Measurements from ENCODE around the gene GREB1.

The GREB1 gene

DNA sequence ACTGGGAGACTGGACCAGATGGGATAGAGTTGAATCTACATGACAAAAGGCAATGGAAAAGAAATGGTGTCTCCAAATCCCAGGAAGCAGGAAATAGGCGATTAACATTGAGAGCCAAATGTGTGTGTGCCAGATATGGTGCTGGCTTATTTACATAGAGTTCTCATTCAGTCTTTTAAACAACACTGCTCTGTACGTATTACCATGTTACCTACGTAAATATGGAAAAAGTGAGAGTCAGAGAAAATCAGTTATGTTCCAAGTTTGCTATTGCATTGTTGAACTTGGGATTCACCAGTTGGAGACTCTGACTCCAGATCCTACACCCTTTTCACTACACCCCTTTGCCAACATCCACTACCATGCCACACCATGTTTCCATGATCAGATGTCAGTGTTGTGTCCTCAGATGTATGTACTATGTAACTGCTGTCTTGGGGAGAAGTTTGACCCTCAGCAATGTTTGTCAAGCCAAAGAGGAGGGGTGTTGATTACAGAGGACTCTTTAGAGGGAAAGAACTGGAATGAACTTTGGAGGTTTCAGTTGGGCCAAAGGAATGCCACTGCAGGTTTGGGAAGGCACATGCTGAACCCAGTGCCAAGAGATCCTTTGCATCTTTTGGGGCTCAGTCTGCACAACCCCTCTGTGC lies 19.6 kb upstream of the GREB1 start:
- H3K27me3 ChIP-seq (ENCODE audit: control insufficient read depth, insufficient read depth, low read length): no peaks in the 10 kb centered on the region
- no peaks in the 10 kb centered on the region for H3K9me3 ChIP-seq (ENCODE audit: control insufficient read depth, low read depth, low read length)
- no peak overlapping the region for H3K4me3 ChIP-seq (ENCODE audit: low read length)
- no peak overlapping the region for H3K27ac ChIP-seq (ENCODE audit: low read length)
- no peak overlapping the region for H3K9ac ChIP-seq (ENCODE audit: low read length)
- H3K36me3 ChIP-seq (ENCODE audit: control insufficient read depth, low read depth, low read length): no peaks in the 10 kb centered on the region
- H3K4me1 ChIP-seq (ENCODE audit: control insufficient read depth, low read depth, low read length): peaks cover 28% of the 10 kb centered on the region

DNA sequence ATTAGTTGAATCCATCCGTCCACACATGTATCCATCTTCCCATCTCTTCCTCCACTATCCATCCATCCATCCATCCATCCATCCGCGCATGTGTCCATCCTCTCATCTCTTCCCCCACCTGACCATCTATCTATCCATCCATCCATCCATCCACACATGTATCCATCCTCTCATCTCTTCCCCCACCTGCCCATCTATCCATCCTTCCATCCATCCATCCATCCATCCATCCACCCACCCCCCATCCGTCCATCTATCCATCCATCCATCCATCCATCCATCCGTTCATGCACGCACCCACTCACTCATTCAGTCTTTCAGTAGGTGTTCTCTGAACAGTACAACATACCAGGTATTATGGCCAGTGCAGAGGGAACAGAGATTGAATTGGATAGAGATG lies 18.9 kb upstream of the GREB1 start:
- no peaks in the 10 kb centered on the region for H3K36me3 ChIP-seq (ENCODE audit: control insufficient read depth, low read depth, low read length)
- H3K4me1 ChIP-seq (ENCODE audit: control insufficient read depth, low read depth, low read length): peaks cover 28% of the 10 kb centered on the region
- H3K4me3 ChIP-seq (ENCODE audit: low read length): no peak overlapping the region
- H3K9ac ChIP-seq (ENCODE audit: low read length): no peak overlapping the region
- H3K9me3 ChIP-seq (ENCODE audit: control insufficient read depth, low read depth, low read length): no peaks in the 10 kb centered on the region
- no peak overlapping the region for H3K27ac ChIP-seq (ENCODE audit: low read length)
- H3K27me3 ChIP-seq (ENCODE audit: control insufficient read depth, insufficient read depth, low read length): no peaks in the 10 kb centered on the region

DNA sequence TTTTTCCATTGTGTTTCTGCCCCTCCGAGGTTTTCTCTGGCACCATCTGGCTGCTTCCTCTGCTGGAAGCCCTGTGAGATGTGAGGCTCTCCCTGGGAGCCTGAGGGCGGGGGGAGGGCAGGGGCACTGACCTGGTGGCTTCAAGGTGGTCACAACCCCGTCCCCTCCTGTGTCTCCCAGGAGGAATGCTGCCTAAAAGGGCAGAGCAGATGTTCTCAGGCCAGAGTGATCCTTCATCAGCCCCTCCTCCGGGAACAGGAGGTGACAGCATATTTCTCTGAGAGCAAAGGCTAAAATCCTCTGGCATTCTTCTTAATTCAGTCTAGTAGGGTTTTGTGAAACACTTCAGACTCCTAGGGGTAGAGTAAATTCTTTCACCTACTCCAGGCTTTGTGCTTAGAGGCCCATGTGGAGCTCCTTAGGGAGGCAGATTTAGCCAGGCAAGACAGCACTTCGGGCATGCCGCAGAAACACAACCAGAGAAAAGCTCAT lies 18.3 kb upstream of the GREB1 start:
- Histone ChIP-seq H3K27ac (ENCODE audit: low read length) (no peak overlapping the region), H3K4me3 (ENCODE audit: low read length) (no peak overlapping the region), H3K9me3 (ENCODE audit: control insufficient read depth, low read depth, low read length) (no peaks in the 10 kb centered on the region), H3K36me3 (ENCODE audit: control insufficient read depth, low read depth, low read length) (no peaks in the 10 kb centered on the region), H3K9ac (ENCODE audit: low read length) (no peak overlapping the region), H3K27me3 (ENCODE audit: control insufficient read depth, insufficient read depth, low read length) (no peaks in the 10 kb centered on the region), H3K4me1 (ENCODE audit: control insufficient read depth, low read depth, low read length) (peaks cover 28% of the 10 kb centered on the region)

DNA sequence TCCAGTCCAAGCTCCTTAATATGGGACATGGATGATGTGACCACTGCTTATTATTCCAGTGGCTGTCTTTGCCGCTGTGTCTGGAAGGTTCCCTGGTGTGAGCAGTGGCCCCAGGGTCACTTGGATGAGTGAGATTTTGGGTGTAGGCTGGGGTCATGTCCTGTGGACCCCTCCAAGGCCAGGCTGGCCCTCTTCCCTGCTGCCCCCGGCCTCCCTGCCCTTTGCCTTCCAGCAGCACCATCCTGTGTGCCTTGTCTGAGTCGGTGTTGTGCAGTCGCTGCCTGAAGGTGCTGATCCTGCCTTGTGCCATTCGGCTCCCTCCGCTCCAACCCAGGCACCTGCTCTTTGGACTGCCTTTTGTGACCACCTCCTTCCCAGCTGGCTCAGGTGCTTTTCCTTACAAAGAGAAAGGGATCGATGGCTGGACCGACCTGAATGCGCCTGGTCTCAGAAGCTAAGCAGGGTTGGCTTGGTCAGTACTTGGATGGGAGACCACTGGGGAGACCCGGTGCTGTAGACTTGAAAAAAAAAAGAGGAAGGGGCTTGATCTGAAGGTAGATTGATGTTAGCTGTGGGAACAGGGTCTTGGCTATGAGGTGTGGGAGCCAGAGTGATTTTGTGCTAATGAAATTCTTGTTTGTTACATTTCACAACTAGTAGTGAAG lies 16.7 kb upstream of the GREB1 start:
- Histone ChIP-seq H3K9ac (ENCODE audit: low read length) (no peak overlapping the region), H3K36me3 (ENCODE audit: control insufficient read depth, low read depth, low read length) (no peaks in the 10 kb centered on the region), H3K9me3 (ENCODE audit: control insufficient read depth, low read depth, low read length) (no peaks in the 10 kb centered on the region), H3K4me3 (ENCODE audit: low read length) (no peak overlapping the region), H3K27me3 (ENCODE audit: control insufficient read depth, insufficient read depth, low read length) (no peaks in the 10 kb centered on the region), H3K27ac (ENCODE audit: low read length) (no peak overlapping the region), H3K4me1 (ENCODE audit: control insufficient read depth, low read depth, low read length) (peaks cover 28% of the 10 kb centered on the region)

DNA sequence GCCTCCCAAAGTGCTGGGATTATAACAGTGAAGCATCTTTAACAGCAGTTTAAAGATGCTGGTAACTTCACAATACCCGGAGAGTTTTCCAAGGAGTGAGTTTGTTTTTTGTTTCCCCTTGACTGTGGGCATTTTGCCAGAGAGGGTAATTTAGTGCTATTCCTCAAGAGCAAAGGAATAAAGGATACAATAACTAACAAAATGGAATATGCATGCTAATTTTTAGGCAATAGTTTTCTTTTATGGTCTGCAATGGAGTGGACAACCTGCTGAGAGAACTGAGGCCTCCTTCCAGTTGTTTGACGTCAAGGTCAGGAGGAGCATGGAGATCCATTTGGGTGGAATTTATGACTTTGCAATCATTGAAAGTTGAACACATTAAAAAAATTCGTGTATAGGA lies 15.9 kb upstream of the GREB1 start:
- Histone ChIP-seq H3K4me1 (ENCODE audit: control insufficient read depth, low read depth, low read length) (peaks cover 25% of the 10 kb centered on the region), H3K27me3 (ENCODE audit: control insufficient read depth, insufficient read depth, low read length) (no peaks in the 10 kb centered on the region), H3K27ac (ENCODE audit: low read length) (no peak overlapping the region), H3K36me3 (ENCODE audit: control insufficient read depth, low read depth, low read length) (no peaks in the 10 kb centered on the region), H3K9me3 (ENCODE audit: control insufficient read depth, low read depth, low read length) (no peaks in the 10 kb centered on the region), H3K4me3 (ENCODE audit: low read length) (no peak overlapping the region), H3K9ac (ENCODE audit: low read length) (no peak overlapping the region)

DNA sequence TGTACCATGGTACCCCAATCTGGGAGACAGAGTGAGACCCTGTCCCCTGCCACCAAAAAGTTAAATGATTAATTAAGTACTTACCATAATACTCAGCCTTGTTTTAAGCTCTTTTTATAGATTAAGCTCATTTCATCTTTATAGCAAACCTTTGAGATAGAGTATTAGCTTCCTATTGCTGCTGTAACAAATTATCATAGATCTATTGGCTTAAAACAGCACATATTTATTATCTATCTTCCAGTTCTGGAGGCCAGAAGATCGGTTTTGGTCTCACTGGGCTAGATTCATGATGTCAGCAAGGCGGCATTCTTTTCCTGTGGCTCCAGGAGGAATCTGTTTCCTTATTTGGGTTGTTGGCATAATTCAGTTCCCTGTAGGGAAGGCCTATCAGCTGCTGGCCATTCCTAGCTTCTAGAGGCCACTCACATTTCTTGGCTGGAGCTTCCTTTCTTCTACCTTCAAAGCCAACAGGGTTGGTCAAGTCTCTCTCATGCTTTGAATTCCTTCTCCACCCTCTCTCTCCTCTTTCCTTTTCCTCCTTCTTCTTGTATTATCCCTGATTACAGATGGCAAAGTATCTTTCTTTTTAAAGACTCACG lies 13.7 kb upstream of the GREB1 start:
- no peak overlapping the region for H3K27ac ChIP-seq (ENCODE audit: low read length)
- no peaks in the 10 kb centered on the region for H3K9me3 ChIP-seq (ENCODE audit: control insufficient read depth, low read depth, low read length)
- no peak overlapping the region for H3K9ac ChIP-seq (ENCODE audit: low read length)
- no peak overlapping the region for H3K4me3 ChIP-seq (ENCODE audit: low read length)
- no peaks in the 10 kb centered on the region for H3K36me3 ChIP-seq (ENCODE audit: control insufficient read depth, low read depth, low read length)
- H3K27me3 ChIP-seq (ENCODE audit: control insufficient read depth, insufficient read depth, low read length): no peaks in the 10 kb centered on the region
- peaks cover 8% of the 10 kb centered on the region for H3K4me1 ChIP-seq (ENCODE audit: control insufficient read depth, low read depth, low read length)

DNA sequence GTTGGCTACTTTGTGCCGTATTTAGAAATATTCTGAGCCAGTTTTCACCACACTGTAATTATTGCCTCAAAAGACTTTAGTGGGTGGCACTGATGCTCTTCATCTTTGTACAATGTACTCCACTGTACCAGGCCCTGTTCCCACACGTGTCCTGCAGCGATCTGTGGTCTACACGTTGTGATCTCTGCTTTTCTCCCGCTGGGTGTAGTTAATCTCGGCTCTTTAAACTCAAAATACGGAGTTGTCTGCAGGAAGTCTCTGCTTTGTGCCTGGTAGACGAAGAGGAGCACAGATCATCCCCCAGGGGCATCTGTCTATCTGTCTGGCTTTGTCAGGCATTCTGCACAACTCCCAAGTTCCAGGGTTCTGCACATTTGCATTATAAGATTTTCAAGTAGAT lies 12.1 kb upstream of the GREB1 start:
- Histone ChIP-seq H3K9ac (ENCODE audit: low read length) (no peak overlapping the region), H3K27ac (ENCODE audit: low read length) (no peak overlapping the region), H3K27me3 (ENCODE audit: control insufficient read depth, insufficient read depth, low read length) (no peaks in the 10 kb centered on the region), H3K4me1 (ENCODE audit: control insufficient read depth, low read depth, low read length) (no peaks in the 10 kb centered on the region), H3K9me3 (ENCODE audit: control insufficient read depth, low read depth, low read length) (no peaks in the 10 kb centered on the region), H3K36me3 (ENCODE audit: control insufficient read depth, low read depth, low read length) (no peaks in the 10 kb centered on the region), H3K4me3 (ENCODE audit: low read length) (no peak overlapping the region)

DNA sequence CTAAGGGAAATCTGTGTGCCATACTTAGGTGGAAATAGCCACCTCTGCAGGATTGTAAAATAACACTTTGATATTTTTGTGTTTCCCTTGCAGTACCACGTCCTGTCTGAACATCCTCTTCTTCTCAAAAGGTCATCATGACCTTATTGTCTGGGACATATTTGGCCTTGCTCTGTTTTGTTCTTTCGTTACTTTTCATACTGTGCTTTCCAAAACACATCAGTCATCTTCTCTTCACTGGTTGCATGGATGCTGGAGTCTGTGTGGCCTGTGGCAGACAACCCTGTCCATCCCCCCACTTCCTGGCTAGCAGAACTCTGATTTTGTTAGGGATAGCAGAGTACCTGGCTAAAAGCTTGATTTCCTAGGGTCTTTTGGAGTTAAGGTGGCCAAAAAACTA lies 9.4 kb upstream of the GREB1 start:
- Histone ChIP-seq H3K27me3 (ENCODE audit: control insufficient read depth, insufficient read depth, low read length) (no peaks in the 10 kb centered on the region), H3K4me1 (ENCODE audit: control insufficient read depth, low read depth, low read length) (no peaks in the 10 kb centered on the region), H3K36me3 (ENCODE audit: control insufficient read depth, low read depth, low read length) (no peaks in the 10 kb centered on the region), H3K27ac (ENCODE audit: low read length) (no peak overlapping the region), H3K9ac (ENCODE audit: low read length) (no peak overlapping the region), H3K4me3 (ENCODE audit: low read length) (no peak overlapping the region), H3K9me3 (ENCODE audit: control insufficient read depth, low read depth, low read length) (no peaks in the 10 kb centered on the region)

DNA sequence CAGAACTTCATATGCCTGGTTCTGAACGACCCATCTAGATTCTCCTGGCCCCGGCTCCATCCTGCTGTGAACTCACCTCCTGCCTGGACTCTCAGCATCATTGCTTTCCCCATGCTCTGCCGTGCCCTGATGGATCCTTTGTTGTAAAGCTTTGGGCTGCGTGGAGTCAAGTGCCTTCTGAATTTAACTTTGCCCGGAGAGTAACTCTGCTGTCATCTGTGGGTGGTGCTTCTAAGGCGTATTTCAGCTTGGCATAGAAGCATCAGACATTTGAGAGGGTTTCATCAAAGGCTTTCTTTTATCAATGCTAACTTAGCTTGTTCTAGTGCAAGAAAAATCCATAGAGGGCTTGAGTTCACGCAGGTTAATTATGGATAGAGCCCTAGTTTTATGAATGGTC lies 8.1 kb upstream of the GREB1 start:
- Histone ChIP-seq H3K36me3 (ENCODE audit: control insufficient read depth, low read depth, low read length) (no peaks in the 10 kb centered on the region), H3K27ac (ENCODE audit: low read length) (no peak overlapping the region), H3K4me3 (ENCODE audit: low read length) (no peak overlapping the region), H3K9me3 (ENCODE audit: control insufficient read depth, low read depth, low read length) (no peaks in the 10 kb centered on the region), H3K4me1 (ENCODE audit: control insufficient read depth, low read depth, low read length) (no peaks in the 10 kb centered on the region), H3K9ac (ENCODE audit: low read length) (no peak overlapping the region), H3K27me3 (ENCODE audit: control insufficient read depth, insufficient read depth, low read length) (no peaks in the 10 kb centered on the region)

DNA sequence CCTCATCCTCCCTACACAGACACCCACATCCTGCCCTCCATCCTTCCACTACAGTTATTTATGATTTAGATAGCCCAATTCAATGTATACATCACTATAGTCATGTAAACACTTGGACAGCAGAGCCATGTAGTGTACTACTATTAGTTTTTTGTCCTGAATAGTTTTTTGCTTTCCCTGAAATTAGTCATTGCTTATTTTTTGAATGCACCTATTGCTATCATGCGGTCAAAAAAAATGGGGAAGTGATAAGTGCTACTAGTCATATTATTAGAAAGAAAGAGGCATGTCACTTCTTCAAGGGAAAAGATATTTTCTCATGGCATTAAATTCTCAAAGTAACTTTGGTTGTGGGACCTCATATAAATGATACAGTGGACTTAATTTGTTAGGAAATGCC lies 6.8 kb upstream of the GREB1 start:
- H3K4me1 ChIP-seq (ENCODE audit: control insufficient read depth, low read depth, low read length): no peaks in the 10 kb centered on the region
- no peaks in the 10 kb centered on the region for H3K9me3 ChIP-seq (ENCODE audit: control insufficient read depth, low read depth, low read length)
- H3K27me3 ChIP-seq (ENCODE audit: control insufficient read depth, insufficient read depth, low read length): no peaks in the 10 kb centered on the region
- H3K36me3 ChIP-seq (ENCODE audit: control insufficient read depth, low read depth, low read length): no peaks in the 10 kb centered on the region
- H3K27ac ChIP-seq (ENCODE audit: low read length): no peak overlapping the region
- no peak overlapping the region for H3K4me3 ChIP-seq (ENCODE audit: low read length)
- no peak overlapping the region for H3K9ac ChIP-seq (ENCODE audit: low read length)

DNA sequence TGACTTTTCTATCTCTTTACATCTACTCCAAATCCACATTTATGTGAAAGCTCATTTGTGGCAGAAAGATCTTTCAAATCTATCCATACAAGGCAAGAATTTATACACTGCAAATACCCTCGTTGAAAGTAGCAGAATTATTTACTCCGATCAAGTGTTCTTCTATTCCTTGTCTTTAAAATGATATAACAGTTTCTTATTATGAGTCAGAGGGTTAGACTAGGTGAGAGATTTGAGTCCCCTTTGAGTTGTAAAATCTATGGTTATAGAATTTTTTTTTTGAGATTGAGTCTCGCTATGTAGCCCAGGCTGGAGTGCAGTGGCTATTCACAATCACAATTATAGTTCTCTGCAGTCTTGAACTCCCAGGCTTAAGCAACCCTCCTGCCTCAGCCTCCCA lies 5.6 kb upstream of the GREB1 start:
- no peak overlapping the region for H3K4me3 ChIP-seq (ENCODE audit: low read length)
- no peaks in the 10 kb centered on the region for H3K4me1 ChIP-seq (ENCODE audit: control insufficient read depth, low read depth, low read length)
- no peaks in the 10 kb centered on the region for H3K27me3 ChIP-seq (ENCODE audit: control insufficient read depth, insufficient read depth, low read length)
- H3K36me3 ChIP-seq (ENCODE audit: control insufficient read depth, low read depth, low read length): no peaks in the 10 kb centered on the region
- H3K9me3 ChIP-seq (ENCODE audit: control insufficient read depth, low read depth, low read length): no peaks in the 10 kb centered on the region
- H3K9ac ChIP-seq (ENCODE audit: low read length): no peak overlapping the region
- H3K27ac ChIP-seq (ENCODE audit: low read length): no peak overlapping the region

Data from iPS-18a (cell line).